Stimulated activated CD4-positive, alpha-beta T cell treated with anti-CD3 and anti-CD28 coated beads, Interleukin-2, amount 100 ng/mL, for 48 hours (primary cell): ENCODE data around the gene MMP17.

Experiments
- DNase-seq, 2 donors: peaks; one replicate each; pipeline ENCODE4 v3.0.0-alpha.2; 2020

Gene MMP17

DNA sequence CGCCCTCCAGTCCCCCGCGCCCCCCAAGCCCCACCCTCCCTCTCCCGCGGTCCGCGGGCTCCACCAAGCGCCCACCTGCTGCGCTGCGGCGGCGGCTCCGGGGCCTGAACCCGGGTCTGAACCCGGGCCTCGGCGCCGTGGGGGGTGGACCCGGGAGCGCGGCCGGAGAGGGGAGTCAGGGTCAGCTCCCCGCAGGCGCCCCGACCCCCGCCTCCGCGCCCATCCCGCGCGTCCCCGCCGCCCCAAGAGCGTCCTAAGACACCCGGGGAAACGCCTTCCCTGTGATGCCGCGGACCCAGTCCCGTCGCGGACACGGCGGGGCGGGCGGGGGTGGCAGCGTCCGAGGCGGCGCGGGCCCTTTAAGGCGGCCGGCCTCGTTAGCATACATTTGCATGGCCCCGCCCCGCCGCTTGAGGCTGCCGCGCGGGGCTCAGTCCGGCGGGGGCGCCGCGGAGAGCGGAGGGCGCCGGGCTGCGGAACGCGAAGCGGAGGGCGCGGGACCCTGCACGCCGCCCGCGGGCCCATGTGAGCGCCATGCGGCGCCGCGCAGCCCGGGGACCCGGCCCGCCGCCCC, at the start of gene MMP17:
TSS of gene MMP17 (plus strand) at position 433 of the 574 bp plus-strand sequence. CDS start at position 535, 102 bp downstream.
- DNase-seq, result no peak

GRCh38 chr12:131779027-131779426, 49.2 kb upstream of the MMP17 start:
- DNase-seq, result no peak

DNA sequence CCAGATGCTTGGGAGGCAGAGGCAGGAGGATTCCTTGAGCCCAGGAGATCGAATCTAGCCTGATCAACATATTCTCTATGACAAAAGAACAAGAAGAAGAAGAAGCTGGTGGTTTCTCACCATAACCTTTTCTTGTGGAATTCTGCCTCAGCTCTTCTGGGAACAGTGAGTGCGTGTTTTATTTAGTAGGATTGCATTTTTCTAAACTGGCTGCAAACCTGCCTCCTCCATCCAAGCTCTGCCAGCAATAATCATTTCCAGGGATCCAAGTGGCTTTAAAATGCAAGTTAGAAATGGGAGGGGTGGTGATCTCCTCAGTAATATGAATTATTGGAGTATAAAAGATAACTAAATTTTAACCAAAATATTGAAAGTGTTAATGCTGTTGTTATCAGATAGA, 46.1 kb upstream of the MMP17 start:
- DNase-seq, result no peak

GRCh38 chr12:131783915-131784541, 44.2 kb upstream of the MMP17 start:
- DNase-seq, result no peak

DNA sequence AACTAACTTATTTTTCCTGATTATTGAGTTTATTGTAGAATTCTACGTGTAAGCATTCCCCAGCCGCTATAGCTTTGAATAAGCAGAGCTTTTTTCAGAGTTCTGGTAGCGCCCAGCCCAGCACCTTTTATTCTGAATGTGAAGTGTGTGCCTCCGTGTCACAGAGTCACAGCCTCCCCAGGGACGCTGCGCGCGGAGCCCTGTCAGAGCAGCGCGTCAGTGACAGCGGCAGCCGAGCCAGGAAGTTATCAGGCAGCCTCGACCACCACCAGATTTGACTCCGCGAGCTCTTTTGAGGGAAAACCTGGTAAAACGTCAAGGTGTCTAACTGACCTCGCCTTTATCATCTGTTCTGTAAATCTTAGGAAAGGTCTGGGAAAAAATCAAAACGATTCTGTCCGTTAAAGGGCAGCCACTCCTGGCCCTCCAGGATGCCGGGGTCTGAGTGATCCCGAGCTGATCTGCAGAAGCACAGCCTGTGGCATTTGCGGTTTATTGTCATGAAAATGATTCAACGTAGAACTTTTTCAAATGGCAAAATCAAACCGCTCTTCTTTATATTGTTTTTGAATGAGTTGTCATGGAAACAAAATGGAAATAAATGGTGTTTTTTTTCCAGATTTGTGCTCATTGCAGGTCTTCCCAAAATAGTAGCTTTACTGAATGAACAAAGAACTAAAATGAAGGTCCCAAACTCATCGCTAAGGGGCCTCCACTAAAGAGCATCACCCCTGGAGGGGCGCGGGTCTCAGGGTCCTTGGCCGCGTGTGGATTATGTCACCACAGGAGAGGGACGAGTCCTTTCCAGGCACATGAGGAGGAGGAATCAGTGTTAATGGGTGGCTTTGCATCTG, 43.1 kb upstream of the MMP17 start:
- no peak for DNase-seq

GRCh38 chr12:131785763-131786330, 42.3 kb upstream of the MMP17 start:
- no peak for DNase-seq

DNA sequence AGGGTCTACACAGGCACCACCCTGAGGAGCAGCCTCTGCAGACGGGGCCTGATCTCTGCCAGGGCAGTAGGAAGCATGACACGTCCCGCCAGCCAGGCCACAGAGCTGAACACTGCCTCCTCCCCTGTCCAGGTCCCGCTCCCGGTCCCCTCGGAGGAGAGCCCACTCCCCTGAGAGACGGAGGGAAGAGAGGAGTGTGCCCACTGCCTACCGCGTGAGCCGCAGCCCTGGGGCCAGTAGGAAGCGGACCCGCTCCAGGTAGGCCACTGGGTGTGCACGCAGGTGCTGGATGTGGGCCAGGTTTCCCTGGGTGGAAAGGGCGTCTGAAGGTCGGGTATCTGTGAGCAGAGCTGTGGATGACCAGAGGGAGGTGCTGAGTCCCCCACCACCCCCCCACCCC, 41.9 kb upstream of the MMP17 start:
- DNase-seq, result no peak

GRCh38 chr12:131787143-131787660, 41.0 kb upstream of the MMP17 start:
- DNase-seq, result no peak

DNA sequence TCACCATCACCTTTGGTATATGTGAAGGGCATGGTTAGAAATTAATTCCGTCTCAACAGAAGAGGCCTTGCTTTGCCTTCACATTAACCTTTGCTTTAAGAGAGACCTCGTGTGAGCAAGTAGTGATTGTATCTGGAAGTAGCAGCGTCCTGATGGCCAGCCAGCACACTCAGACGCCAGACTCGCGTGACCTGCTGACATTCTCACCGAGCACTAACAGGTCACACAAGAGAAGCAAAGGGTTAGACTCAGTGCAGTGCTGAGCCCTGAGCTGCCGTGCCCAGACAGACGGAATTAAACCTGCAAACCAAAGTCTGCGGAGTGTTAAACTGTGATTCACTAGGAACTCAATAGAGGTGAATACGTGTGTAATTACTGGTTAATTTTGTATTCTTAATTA, 40.1 kb upstream of the MMP17 start:
- no peak for DNase-seq

- DNase-seq, result no peak
These were observed 38.6 kb upstream of the MMP17 start for GRCh38 chr12:131789638-131790037.

GRCh38 chr12:131793243-131794022, 34.8 kb upstream of the MMP17 start:
- no peak for DNase-seq

DNA sequence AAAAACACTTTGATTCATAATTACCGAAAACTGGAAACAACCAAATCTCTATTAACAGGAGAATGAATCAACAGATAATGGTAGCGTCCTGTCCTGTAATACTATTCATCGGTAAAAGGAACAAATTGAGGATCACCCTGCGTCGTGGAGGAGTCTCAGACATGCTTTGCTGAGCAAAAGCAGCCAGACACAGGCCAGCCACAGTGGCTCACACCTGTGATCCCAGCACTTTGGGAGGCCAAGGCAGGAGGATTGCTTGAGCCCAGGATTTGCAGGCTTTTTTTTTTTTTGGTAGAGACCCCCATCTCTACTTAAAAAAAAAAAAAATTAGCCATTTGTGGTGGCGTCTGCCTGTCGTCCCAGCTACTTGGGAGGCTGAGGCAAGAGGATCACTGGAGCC, 34.1 kb upstream of the MMP17 start:
- DNase-seq, result no peak

- no peak for DNase-seq
These were observed 33.6 kb upstream of the MMP17 start for GRCh38 chr12:131794573-131794972.

GRCh38 chr12:131795064-131795463, 33.1 kb upstream of the MMP17 start:
- no peak for DNase-seq

GRCh38 chr12:131795690-131796410, 32.3 kb upstream of the MMP17 start:
- no peak for DNase-seq

DNA sequence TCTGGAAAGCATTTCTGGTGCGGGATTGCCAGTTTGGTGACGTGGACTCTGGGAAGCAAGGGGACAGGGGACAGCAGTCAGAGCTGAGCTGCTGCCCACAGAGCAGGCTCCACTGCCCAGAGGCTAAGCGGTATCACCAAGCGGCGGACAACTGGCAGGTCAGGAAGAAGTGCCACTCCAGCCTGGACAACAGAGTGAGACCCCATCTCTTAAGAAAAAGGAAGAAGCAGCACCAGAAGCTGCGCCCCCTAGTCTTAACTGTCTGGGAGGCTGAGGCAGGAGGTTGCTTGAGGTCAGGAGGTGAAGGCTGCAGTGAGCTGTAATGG, 31.8 kb upstream of the MMP17 start:
- DNase-seq, result no peak

DNA sequence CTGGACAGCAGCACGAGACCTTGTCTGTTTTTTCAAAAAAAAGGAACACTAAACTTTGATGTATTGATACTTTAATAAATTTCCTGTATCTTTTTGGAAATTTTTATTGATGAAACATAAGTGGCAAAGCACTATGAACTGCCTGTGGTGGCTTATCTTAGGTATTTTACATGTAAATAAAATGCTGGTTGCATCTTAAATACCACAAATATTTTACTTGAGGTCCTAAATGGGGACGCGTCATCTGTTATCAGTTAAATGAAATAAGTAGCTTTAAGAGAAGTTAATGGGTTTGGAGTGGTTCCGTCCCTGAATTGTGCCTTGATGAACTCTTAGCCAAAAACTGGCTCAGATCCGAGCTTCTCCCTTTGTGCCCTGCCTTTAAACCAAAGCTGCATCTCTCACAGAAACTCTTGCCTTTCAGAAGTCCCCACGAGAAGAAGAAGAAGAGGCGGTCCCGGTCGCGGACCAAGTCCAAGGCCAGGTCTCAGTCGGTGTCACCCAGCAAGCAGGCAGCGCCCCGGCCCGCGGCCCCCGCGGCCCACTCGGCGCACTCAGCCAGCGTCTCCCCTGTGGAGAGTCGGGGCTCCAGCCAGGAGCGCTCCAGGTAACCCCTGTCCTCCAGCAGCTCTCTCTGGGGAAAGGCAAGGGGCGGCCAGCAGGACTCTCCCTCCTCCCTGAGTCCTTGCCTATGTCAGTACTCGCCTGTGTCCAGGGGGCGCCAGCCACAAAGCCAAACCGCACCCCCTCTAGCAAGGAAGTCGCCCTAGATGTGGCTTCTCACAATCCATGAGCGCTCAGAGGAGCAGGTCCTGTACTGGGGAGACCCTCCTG, 31.2 kb upstream of the MMP17 start:
- no peak for DNase-seq

GRCh38 chr12:131797588-131797934, 30.6 kb upstream of the MMP17 start:
- no peak for DNase-seq

GRCh38 chr12:131799195-131799594, 29.0 kb upstream of the MMP17 start:
- DNase-seq, result no peak

GRCh38 chr12:131799828-131800593, 28.2 kb upstream of the MMP17 start:
- DNase-seq, result no peak
